ENCODE measurements around the gene SPINK4.

SPINK4 gene

GRCh38 chr9:33229359-33230114 is 10.4 kb upstream of the SPINK4 start:
- DNase-seq (ENCODE audit: low spot score) = no peak

- no peak for DNase-seq (ENCODE audit: low spot score)
Measured at GRCh38 chr9:33230756-33231622, 9.0 kb upstream of the SPINK4 start.

- DNase-seq (ENCODE audit: low spot score) = no peak
Measured at GRCh38 chr9:33231623-33231942, 8.4 kb upstream of the SPINK4 start.

- no peak for DNase-seq (ENCODE audit: low spot score)
Measured at GRCh38 chr9:33232815-33233214, 7.2 kb upstream of the SPINK4 start.

- no peak for DNase-seq (ENCODE audit: low spot score)
Measured at GRCh38 chr9:33233626-33234342, 6.2 kb upstream of the SPINK4 start.

- no peak for DNase-seq (ENCODE audit: low spot score)
Measured at GRCh38 chr9:33234511-33235467, 5.2 kb upstream of the SPINK4 start.

- DNase-seq (ENCODE audit: low spot score) = no peak
Measured at GRCh38 chr9:33236571-33236970, 3.4 kb upstream of the SPINK4 start.

GRCh38 chr9:33241298-33241697 is 1.3 kb downstream of the SPINK4 start:
- no peak for DNase-seq (ENCODE audit: low spot score)

GRCh38 chr9:33242609-33243134 is 2.7 kb downstream of the SPINK4 start:
- no peak for DNase-seq (ENCODE audit: low spot score)

GRCh38 chr9:33244137-33244784 is 4.3 kb downstream of the SPINK4 start:
- DNase-seq (ENCODE audit: low spot score) = no peak

- no peak for DNase-seq (ENCODE audit: low spot score)
Measured at GRCh38 chr9:33245341-33245740, 5.4 kb downstream of the SPINK4 start.

GRCh38 chr9:33246269-33246860 is 6.4 kb downstream of the SPINK4 start:
- no peak for DNase-seq (ENCODE audit: low spot score)

- no peak for DNase-seq (ENCODE audit: low spot score)
Measured at GRCh38 chr9:33248606-33249005, 8.6 kb downstream of the SPINK4 start.

- DNase-seq (ENCODE audit: low spot score) = no peak
Measured at GRCh38 chr9:33249087-33249658, 9.2 kb downstream of the SPINK4 start.

GRCh38 chr9:33249983-33250382 is 10.0 kb downstream of the SPINK4 start:
- DNase-seq (ENCODE audit: low spot score) = no peak

- no peak for DNase-seq (ENCODE audit: low spot score)
Measured at GRCh38 chr9:33250458-33250995, 10.6 kb downstream of the SPINK4 start.

GRCh38 chr9:33254211-33254610 is 14.2 kb downstream of the SPINK4 start:
- DNase-seq (ENCODE audit: low spot score) = no peak

GRCh38 chr9:33255014-33255413 is 15.0 kb downstream of the SPINK4 start:
- DNase-seq (ENCODE audit: low spot score) = no peak

GRCh38 chr9:33255471-33255870 is 15.5 kb downstream of the SPINK4 start:
- no peak for DNase-seq (ENCODE audit: low spot score)

GRCh38 chr9:33256236-33256635 is 16.3 kb downstream of the SPINK4 start:
- no peak for DNase-seq (ENCODE audit: low spot score)
